IMR-90 (cell line): ENCODE data around the gene MCAM.

Source experiments
- CHD1 ChIP-seq: IDR thresholded peaks from 2 replicates; pipeline ENCODE4 v1.6.1; 2012; ENCODE audit warnings: low read depth, low read length, improper control_type of control experiment
- CTCF ChIP-seq: conservative IDR thresholded peaks from 2 replicates; pipeline ENCODE4 v1.5.1; 2012; ENCODE audit warnings: mild to moderate bottlenecking, low read depth, low read length, improper control_type of control experiment
- ELK1 ChIP-seq: fragments of 150-350 bp; IDR thresholded peaks from 2 replicates; pipeline ENCODE4 v1.6.1; 2016; ENCODE audit warnings: low read depth, mild to moderate bottlenecking, low read length, moderate library complexity, borderline replicate concordance
- POLR2A ChIP-seq: IDR thresholded peaks from 2 replicates; pipeline ENCODE4 v1.6.1; 2012; ENCODE audit warnings: mild to moderate bottlenecking, low read depth, low read length
- RAD21 ChIP-seq: IDR thresholded peaks from 2 replicates; pipeline ENCODE4 v1.6.1; 2012; ENCODE audit warnings: low read length, improper control_type of control experiment
- RFX5 ChIP-seq: IDR thresholded peaks from 2 replicates; pipeline ENCODE4 v1.8.0; 2012; ENCODE audit warnings: low read depth, mild to moderate bottlenecking, low read length, moderate library complexity
- USF2 ChIP-seq: fragments of 150-350 bp; IDR thresholded peaks from 2 replicates; pipeline ENCODE4 v1.6.1; 2017; ENCODE audit warnings: mild to moderate bottlenecking, antibody characterized with exemption, low read length, low read depth

- TF ChIP-seq CTCF (no peak), USF2 (no peak), ELK1 (no peak), RFX5 (no peak), RAD21 (no peak), POLR2A (no peak), CHD1 (no peak)
Measured at GRCh38 chr11:119305556-119306372, 11.2 kb downstream of the MCAM start.
